HepG2 (cell line): ENCODE measurements around the gene FAM168A. TPM values are rescaled to one million over a fixed set of nuclear protein-coding genes. Genes with fewer than 3 reads are reported as not detected.

Source experiments
- HCFC1 ChIP-seq: fragments of 150-350 bp; IDR thresholded peaks from 2 replicates; pipeline ENCODE4 v1.6.1; 2014; ENCODE audit warnings: low read depth, low read length
- HOXD1 ChIP-seq: sonication (generic); formaldehyde crosslinking; IDR thresholded peaks from 2 replicates; pipeline ENCODE4 v1.5.0; 2020; ENCODE audit warnings: missing genetic modification reagents
- MED13 ChIP-seq: sonication (generic); formaldehyde crosslinking; IDR thresholded peaks from 2 replicates; pipeline ENCODE4 v1.5.0; 2020; ENCODE audit warnings: missing genetic modification reagents
- NFYB ChIP-seq: sonication (generic); formaldehyde crosslinking; IDR thresholded peaks from 2 replicates; pipeline ENCODE4 v1.4.0; 2020; ENCODE audit warnings: missing genetic modification reagents
- POLR2AphosphoS5 ChIP-seq: IDR thresholded peaks from 2 replicates; pipeline ENCODE4 v1.6.1; 2012; ENCODE audit warnings: low read depth, low read length
- SOX13 ChIP-seq, 3 experiments: fragments of 450-650 bp in 1 of 3; sonication (generic) in 1 of 3; formaldehyde crosslinking in 1 of 3; IDR thresholded peaks in 2 of 3; conservative IDR thresholded peaks in 1 of 3; 2 replicates each; pipeline versions ENCODE4 v1.5.0 to v1.6.1; 2016 to 2020; ENCODE audit warnings: antibody characterized with exemption in 1 of 3, mild to moderate bottlenecking in 1 of 3, missing compliant biosample characterization in 1 of 3, missing genetic modification reagents in 1 of 3, moderate library complexity in 1 of 3
- SOX6 ChIP-seq, 2 experiments: fragments of 450-650 bp in 1 of 2; sonication (generic) in 1 of 2; formaldehyde crosslinking in 1 of 2; IDR thresholded peaks; 2 replicates each; pipeline versions ENCODE4 v1.4.0 to v1.6.1; 2017 to 2020; ENCODE audit warnings: antibody characterized with exemption in 1 of 2, mild to moderate bottlenecking in 1 of 2, missing genetic modification reagents in 1 of 2
- SP4 ChIP-seq: sonication (generic); formaldehyde crosslinking; IDR thresholded peaks from 2 replicates; pipeline ENCODE4 v1.8.1; 2023; ENCODE audit warnings: mild to moderate bottlenecking, missing genetic modification reagents
- TAF15 ChIP-seq: fragments of 200-400 bp; formaldehyde crosslinking; IDR thresholded peaks from one replicate; pipeline ENCODE4 v1.6.1; 2018; ENCODE audit warnings: mild to moderate bottlenecking, low read depth, low read length; ENCODE audit not compliant: poor library complexity, severe bottlenecking
- ZMYM2 ChIP-seq: sonication (generic); formaldehyde crosslinking; IDR thresholded peaks from 2 replicates; pipeline ENCODE4 v1.8.0; 2022; ENCODE audit warnings: mild to moderate bottlenecking, missing genetic modification reagents
- polyA plus RNA-seq, 8 experiments: library from polyadenylated mRNA; depleted of rRNA in 3 of 8; stranded (reverse) in 7 of 8; unstranded in 1 of 8; fragments of >200 nt; fragmentation: Illumina TruSeq in 4 of 8; extraction: Trizol in 4 of 8; gene quantifications; 2 replicates each; pipeline versions ENCODE4 v1.2.1 to v1.2.3, GENCODE V29; 2011 to 2016; ENCODE audit warnings: low read depth in 4 of 8, missing spikeins in 1 of 8, mixed read lengths in 1 of 8; ENCODE audit not compliant: insufficient read depth in 1 of 8
- total RNA-seq, 5 experiments: library from RNA; depleted of rRNA; stranded (reverse); fragments of >200 nt; fragmentation: Illumina TruSeq; extraction: Trizol; gene quantifications; 2 replicates each; pipeline ENCODE4 v1.2.3, GENCODE V29; 2016; ENCODE audit warnings: low read depth in 1 of 5
- TF ChIP-seq, protein P1 (sequence below): sonication (generic); formaldehyde crosslinking; IDR thresholded peaks from one replicate; pipeline ENCODE4 v1.5.1; 2020; ENCODE audit warnings: mild to moderate bottlenecking, missing genetic modification reagents; ENCODE audit errors: not compliant biosample characterization
- TF ChIP-seq, protein P2 (sequence below): sonication (generic); formaldehyde crosslinking; IDR thresholded peaks from 2 replicates; pipeline ENCODE4 v1.8.1; 2023; ENCODE audit warnings: missing genetic modification reagents, inconsistent platforms, borderline replicate concordance
- TF ChIP-seq, protein P3 (sequence below): sonication (generic); formaldehyde crosslinking; IDR thresholded peaks from 2 replicates; pipeline ENCODE4 v1.5.0; 2020; ENCODE audit warnings: mild to moderate bottlenecking, missing genetic modification reagents, borderline replicate concordance

Gene FAM168A
- total and polyA plus RNA-seq, 2 of the 13 experiments (the other 11 are each of a cell fraction or from before 2014, with no cell fraction given) = 13.9 to 15.8 TPM

DNA sequence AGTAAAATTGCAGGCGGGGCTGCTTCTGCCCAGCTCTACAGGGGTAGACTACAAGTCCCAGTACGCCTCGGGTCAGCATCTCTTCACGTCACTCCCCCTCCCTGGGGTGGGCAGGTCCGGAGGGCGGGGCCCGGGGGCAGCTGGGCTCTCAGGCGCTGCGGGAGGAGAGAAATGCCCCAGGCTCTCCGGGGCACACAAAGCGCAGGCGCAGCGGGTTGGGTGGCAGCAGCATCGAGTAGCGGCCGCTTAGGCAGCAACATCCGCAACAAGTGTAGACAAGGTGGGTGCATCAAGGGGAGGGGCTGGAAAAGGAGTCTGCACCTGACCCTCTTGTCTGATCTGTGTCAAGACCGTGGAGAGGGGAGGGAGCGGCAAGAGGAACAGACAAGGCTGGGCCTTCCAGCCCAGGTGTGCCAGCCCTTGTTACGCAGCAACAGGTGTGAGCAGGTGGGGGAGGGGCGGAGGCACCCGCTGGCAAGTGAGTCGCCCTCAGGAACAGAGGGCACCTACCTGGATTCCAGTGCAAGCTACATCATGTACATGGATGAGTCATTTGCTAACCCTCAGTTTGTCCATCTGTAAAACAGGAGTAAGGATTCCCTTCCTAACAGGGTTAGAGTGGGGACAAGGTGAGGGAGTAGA lies 49.7 kb upstream of the FAM168A start (continued):
- TF ChIP-seq SP4 (CRISPR knock-in tag) (peak; percentile 21; the same call in 1 of the 2 replicates), NFYB (peak; percentile 25; the same call in 1 of the 2 replicates), TAF15 (no peak), HOXD1 (CRISPR knock-in tag) (no peak), ZMYM2 (no peak), SOX13 (IDR thresholded peaks at IDR 0.05) (no peak), SOX13 (CRISPR knock-in tag; conservative IDR thresholded peaks at IDR 0.05 in 1 of 2, IDR thresholded peaks at IDR 0.05 in 1 of 2) (no peak), HCFC1 (peak; percentile 75), POLR2AphosphoS5 (peak; percentile 58), MED13 (CRISPR knock-in tag) (no peak), SOX6 (IDR thresholded peaks at IDR 0.05) (no peak), SOX6 (CRISPR knock-in tag; IDR thresholded peaks at IDR 0.05) (peak; percentile 19)
- TF ChIP-seq, protein P1, sequence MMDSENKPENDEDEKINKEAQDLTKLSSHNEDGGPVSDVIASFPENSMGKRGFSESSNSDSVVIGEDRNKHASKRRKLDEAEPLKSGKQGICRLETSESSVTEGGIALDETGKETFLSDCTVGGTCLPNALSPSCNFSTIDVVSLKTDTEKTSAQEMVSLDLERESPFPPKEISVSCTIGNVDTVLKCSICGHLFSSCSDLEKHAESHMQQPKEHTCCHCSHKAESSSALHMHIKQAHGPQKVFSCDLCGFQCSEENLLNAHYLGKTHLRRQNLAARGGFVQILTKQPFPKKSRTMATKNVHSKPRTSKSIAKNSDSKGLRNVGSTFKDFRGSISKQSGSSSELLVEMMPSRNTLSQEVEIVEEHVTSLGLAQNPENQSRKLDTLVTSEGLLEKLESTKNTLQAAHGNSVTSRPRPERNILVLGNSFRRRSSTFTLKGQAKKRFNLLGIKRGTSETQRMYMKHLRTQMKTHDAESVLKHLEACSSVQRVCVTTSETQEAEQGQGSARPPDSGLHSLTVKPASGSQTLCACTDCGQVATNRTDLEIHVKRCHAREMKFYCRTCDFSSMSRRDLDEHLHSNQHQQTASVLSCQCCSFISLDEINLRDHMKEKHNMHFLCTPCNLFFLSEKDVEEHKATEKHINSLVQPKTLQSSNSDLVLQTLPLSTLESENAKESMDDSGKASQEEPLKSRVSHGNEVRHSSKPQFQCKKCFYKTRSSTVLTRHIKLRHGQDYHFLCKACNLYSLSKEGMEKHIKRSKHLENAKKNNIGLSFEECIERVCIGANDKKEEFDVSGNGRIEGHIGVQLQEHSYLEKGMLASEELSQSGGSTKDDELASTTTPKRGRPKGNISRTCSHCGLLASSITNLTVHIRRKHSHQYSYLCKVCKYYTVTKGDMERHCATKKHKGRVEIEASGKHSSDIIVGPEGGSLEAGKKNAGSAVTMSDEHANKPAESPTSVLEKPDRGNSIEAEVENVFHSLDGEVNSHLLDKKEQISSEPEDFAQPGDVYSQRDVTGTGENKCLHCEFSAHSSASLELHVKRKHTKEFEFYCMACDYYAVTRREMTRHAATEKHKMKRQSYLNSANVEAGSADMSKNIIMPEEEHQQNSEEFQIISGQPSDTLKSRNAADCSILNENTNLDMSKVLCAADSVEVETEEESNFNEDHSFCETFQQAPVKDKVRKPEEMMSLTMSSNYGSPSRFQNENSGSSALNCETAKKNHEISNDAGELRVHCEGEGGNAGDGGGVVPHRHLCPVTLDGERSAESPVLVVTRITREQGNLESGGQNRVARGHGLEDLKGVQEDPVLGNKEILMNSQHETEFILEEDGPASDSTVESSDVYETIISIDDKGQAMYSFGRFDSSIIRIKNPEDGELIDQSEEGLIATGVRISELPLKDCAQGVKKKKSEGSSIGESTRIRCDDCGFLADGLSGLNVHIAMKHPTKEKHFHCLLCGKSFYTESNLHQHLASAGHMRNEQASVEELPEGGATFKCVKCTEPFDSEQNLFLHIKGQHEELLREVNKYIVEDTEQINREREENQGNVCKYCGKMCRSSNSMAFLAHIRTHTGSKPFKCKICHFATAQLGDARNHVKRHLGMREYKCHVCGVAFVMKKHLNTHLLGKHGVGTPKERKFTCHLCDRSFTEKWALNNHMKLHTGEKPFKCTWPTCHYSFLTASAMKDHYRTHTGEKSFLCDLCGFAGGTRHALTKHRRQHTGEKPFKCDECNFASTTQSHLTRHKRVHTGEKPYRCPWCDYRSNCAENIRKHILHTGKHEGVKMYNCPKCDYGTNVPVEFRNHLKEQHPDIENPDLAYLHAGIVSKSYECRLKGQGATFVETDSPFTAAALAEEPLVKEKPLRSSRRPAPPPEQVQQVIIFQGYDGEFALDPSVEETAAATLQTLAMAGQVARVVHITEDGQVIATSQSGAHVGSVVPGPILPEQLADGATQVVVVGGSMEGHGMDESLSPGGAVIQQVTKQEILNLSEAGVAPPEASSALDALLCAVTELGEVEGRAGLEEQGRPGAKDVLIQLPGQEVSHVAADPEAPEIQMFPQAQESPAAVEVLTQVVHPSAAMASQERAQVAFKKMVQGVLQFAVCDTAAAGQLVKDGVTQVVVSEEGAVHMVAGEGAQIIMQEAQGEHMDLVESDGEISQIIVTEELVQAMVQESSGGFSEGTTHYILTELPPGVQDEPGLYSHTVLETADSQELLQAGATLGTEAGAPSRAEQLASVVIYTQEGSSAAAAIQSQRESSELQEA (CRISPR knock-in tag) = no peak
- TF ChIP-seq, protein P2, sequence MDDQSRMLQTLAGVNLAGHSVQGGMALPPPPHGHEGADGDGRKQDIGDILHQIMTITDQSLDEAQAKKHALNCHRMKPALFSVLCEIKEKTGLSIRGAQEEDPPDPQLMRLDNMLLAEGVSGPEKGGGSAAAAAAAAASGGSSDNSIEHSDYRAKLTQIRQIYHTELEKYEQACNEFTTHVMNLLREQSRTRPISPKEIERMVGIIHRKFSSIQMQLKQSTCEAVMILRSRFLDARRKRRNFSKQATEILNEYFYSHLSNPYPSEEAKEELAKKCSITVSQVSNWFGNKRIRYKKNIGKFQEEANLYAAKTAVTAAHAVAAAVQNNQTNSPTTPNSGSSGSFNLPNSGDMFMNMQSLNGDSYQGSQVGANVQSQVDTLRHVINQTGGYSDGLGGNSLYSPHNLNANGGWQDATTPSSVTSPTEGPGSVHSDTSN (CRISPR knock-in tag) = no peak
- TF ChIP-seq, protein P3, sequence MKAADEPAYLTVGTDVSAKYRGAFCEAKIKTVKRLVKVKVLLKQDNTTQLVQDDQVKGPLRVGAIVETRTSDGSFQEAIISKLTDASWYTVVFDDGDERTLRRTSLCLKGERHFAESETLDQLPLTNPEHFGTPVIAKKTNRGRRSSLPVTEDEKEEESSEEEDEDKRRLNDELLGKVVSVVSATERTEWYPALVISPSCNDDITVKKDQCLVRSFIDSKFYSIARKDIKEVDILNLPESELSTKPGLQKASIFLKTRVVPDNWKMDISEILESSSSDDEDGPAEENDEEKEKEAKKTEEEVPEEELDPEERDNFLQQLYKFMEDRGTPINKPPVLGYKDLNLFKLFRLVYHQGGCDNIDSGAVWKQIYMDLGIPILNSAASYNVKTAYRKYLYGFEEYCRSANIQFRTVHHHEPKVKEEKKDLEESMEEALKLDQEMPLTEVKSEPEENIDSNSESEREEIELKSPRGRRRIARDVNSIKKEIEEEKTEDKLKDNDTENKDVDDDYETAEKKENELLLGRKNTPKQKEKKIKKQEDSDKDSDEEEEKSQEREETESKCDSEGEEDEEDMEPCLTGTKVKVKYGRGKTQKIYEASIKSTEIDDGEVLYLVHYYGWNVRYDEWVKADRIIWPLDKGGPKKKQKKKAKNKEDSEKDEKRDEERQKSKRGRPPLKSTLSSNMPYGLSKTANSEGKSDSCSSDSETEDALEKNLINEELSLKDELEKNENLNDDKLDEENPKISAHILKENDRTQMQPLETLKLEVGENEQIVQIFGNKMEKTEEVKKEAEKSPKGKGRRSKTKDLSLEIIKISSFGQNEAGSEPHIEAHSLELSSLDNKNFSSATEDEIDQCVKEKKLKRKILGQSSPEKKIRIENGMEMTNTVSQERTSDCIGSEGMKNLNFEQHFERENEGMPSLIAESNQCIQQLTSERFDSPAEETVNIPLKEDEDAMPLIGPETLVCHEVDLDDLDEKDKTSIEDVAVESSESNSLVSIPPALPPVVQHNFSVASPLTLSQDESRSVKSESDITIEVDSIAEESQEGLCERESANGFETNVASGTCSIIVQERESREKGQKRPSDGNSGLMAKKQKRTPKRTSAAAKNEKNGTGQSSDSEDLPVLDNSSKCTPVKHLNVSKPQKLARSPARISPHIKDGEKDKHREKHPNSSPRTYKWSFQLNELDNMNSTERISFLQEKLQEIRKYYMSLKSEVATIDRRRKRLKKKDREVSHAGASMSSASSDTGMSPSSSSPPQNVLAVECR (CRISPR knock-in tag) = peak; percentile 52; the same call in 1 of the 2 replicates
